GM12878 (cell line): Measurements from ENCODE around the gene GPR31. TPM values are rescaled to one million over a fixed set of nuclear protein-coding genes. Genes with fewer than 3 reads are reported as not detected.
A peak's percentile ranks its signal among the peaks of the same experiment; 100 is the strongest.
"Not testable (repeated sequence)": the region's sequence is repeated elsewhere in the genome, so short reads cannot be mapped to it uniquely, and the experiment has no call there.

ENCODE experiments used
- ATAC-seq: fragments of 200-7000 bp; cut with Tn5 transposase; 3 replicates; pipeline ENCODE4 v1.9.1; 2020; ENCODE audit warnings: mild to moderate bottlenecking, moderate library complexity
- BruUV-seq: library from RNA; stranded (reverse); fragments of 400-500 nt; replicated peaks from 2 replicates; lab custom pipeline; 2021; lab: Mats Ljungman, UMichigan
- CTCF ChIA-PET: fragments of 300-600 bp; sonication (Branson Sonifier 250); formaldehyde crosslinking; extraction: SDS; loops from one replicate; lab custom pipeline; 2021; ENCODE audit warnings: inconsistent platforms; lab: Yijun Ruan, JAX
- POLR2A ChIA-PET: fragments of 350-600 bp; formaldehyde crosslinking; extraction: SDS; loops from one replicate; lab custom pipeline; 2021; ENCODE audit warnings: inconsistent platforms; lab: Charles Lee
- RAD21 ChIA-PET: fragments of 300-600 bp; sonication (Branson Sonifier 250); formaldehyde crosslinking; loops from one replicate; lab custom pipeline; 2023; ENCODE audit warnings: antibody characterized with exemption; ENCODE audit not compliant: unreplicated experiment; lab: Charles Lee
- SMC1A ChIA-PET: fragments of 300-600 bp; sonication (Branson Sonifier 250); formaldehyde crosslinking; loops from one replicate; lab custom pipeline; 2023; ENCODE audit not compliant: unreplicated experiment, uncharacterized antibody; lab: Charles Lee
- DNase-seq: peaks from one replicate; pipeline ENCODE4 v3.0.0-alpha.2; 2011; ENCODE audit warnings: low read depth, low spot score
- FAIRE-seq: peaks from 3 replicates; lab custom pipeline; 2011; peaks lifted over from hg19 to GRCh38; lab: Jason Lieb, UNC
- H2AFZ ChIP-seq: 2 replicates; pipeline ENCODE4 v1.6.0; 2011; ENCODE audit warnings: low read depth, low read length, control low read depth; ENCODE audit not compliant: control insufficient read depth
- H3K27ac ChIP-seq: 2 replicates; pipeline ENCODE4 v1.5.1; 2011; ENCODE audit warnings: control low read depth; ENCODE audit not compliant: control insufficient read depth, insufficient read depth
- H3K27me3 ChIP-seq, 2 experiments: replicated peaks in 1 of 2; 2 replicates each; pipeline versions ENCODE4 v1.6.0 to v1.6.1; 2011; ENCODE audit warnings: low read length in 1 of 2; ENCODE audit not compliant: control insufficient read depth in 2 of 2, insufficient read depth in 2 of 2
- H3K36me3 ChIP-seq, 2 experiments: 2 replicates each; pipeline ENCODE4 v1.5.1; 2011; ENCODE audit warnings: low read length in 1 of 2; ENCODE audit not compliant: control insufficient read depth in 2 of 2, insufficient read depth in 2 of 2
- H3K4me1 ChIP-seq: 2 replicates; pipeline ENCODE4 v1.6.1; 2011; ENCODE audit warnings: mild to moderate bottlenecking, low read length, moderate library complexity, mixed read lengths; ENCODE audit not compliant: control insufficient read depth, insufficient read depth
- H3K4me2 ChIP-seq: 2 replicates; pipeline ENCODE4 v1.6.0; 2011; ENCODE audit warnings: control low read depth; ENCODE audit not compliant: control insufficient read depth, insufficient read depth
- H3K4me3 ChIP-seq: fragments of 200-600 bp; sonication (generic); 2 replicates; pipeline ENCODE4 v1.5.1; 2016
- H3K79me2 ChIP-seq: 2 replicates; pipeline ENCODE4 v1.6.0; 2011; ENCODE audit warnings: low read length; ENCODE audit not compliant: control insufficient read depth, insufficient read depth
- H3K9ac ChIP-seq: 2 replicates; pipeline ENCODE4 v1.8.0; 2011; ENCODE audit warnings: low read length, control low read depth, mixed read lengths; ENCODE audit not compliant: control insufficient read depth, insufficient read depth
- H3K9me3 ChIP-seq: replicated peaks from 3 replicates; pipeline ENCODE4 v1.5.1; 2011; ENCODE audit warnings: mild to moderate bottlenecking, low read length; ENCODE audit not compliant: control insufficient read depth, insufficient read depth
- H4K20me1 ChIP-seq: 2 replicates; pipeline ENCODE4 v1.6.0; 2011; ENCODE audit not compliant: control insufficient read depth, insufficient read depth
- NR2C1 ChIP-seq: fragments of 450-650 bp; IDR thresholded peaks from 2 replicates; pipeline ENCODE4 v1.6.1; 2017; ENCODE audit warnings: antibody characterized with exemption, mild to moderate bottlenecking, moderate library complexity
- POU2F2 ChIP-seq: IDR thresholded peaks from 3 replicates; pipeline ENCODE4 v1.6.1; 2011; ENCODE audit warnings: low read depth, mild to moderate bottlenecking, low read length, borderline replicate concordance
- WGBS: methylation state at CpG from one replicate; pipeline ENCODE4 v1.1.6; 2016; ENCODE audit warnings: low lambda C conversion rate; ENCODE audit not compliant: insufficient replicate concordance, insufficient coverage; ENCODE audit errors: missing lambda C conversion rate; 5-methylcytosine and 5-hydroxymethylcytosine counted together
- in situ Hi-C: fragments of 300-500 bp; cut with MboI; formaldehyde crosslinking; loops from 9 replicates; pipeline ENCODE4 v1.14.3; 2018; ENCODE audit warnings: mixed read lengths
- intact Hi-C: fragments of 100-400 bp; cut with micrococcal nuclease; formaldehyde crosslinking; loops from one replicate; pipeline ENCODE4 v1.14.2; 2022; ENCODE audit not compliant: unreplicated experiment
- polyA plus RNA-seq, 11 experiments: library from polyadenylated mRNA; depleted of rRNA in 4 of 11; unstranded in 6 of 11; stranded (reverse) in 5 of 11; fragments of >200 nt; fragmentation: Nextera tagmentation in 4 of 11; fragmentation: Illumina TruSeq in 1 of 11; extraction: Ambion mirVana in 4 of 11; extraction: Trizol in 1 of 11; gene quantifications; 1 replicate in 1 of 11; 2 replicates in 10 of 11; pipeline versions ENCODE4 v1.2.1 to v1.2.3, GENCODE V29; 2011 to 2016; ENCODE audit warnings: inconsistent platforms in 2 of 11, missing spikeins in 2 of 11, low read depth in 1 of 11
- total RNA-seq, 4 experiments: library from RNA; depleted of rRNA in 3 of 4; stranded (reverse); fragments of >200 nt in 3 of 4; fragmentation: Illumina TruSeq in 1 of 4; extraction: Trizol in 1 of 4; gene quantifications; 2 replicates each; pipeline versions ENCODE4 v1.2.1 to v1.2.3, GENCODE V29; 2013 to 2021

The GPR31 gene
- total and polyA plus RNA-seq, 10 of the 15 experiments (the other 5 are each of a cell fraction or from before 2014, with no cell fraction given) = not detected

DNA sequence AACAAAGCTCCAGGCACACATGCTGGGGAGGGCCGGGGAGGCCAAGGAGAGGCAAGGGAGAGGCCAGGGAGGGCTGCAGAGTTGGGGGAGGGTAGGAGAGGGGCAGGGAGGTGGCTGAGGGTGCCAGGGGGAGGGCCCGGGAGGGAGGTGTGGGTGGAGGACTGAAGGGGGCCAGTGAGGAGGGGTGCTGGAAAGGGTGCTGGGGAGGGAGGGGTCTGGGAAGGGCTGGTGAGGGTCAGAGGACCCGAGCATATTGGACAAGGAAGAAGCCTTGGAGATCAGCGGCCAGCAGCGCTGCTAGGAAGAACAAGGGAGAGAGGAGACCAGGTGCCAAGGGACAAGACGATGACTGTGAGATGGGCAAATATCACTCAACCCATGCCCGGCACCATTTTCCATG is 49.7 kb upstream of the GPR31 start:
- in situ Hi-C loops (loop anchor here (25.0 kb wide), 1 partner anchor 155 kb away; no protein-coding TSS in a partner anchor), intact Hi-C loops (no loop called here)
- Histone ChIP-seq H3K27ac (no peak overlapping the region), H3K4me2 (no peak overlapping the region), H3K9ac (no peak overlapping the region), H3K27me3 (peaks cover 0 to 3% of the 10 kb centered on the region in 2 experiments; a peak in 2 of 4 replicates), H3K36me3 (no peaks in the 10 kb centered on the region), H3K9me3 (no peaks in the 10 kb centered on the region), H3K4me1 (peaks cover 5% of the 10 kb centered on the region; the same call in 1 of the 2 replicates), H4K20me1 (no peaks in the 10 kb centered on the region), H3K79me2 (no peaks in the 10 kb centered on the region), H3K4me3 (no peak overlapping the region), H2AFZ (no peak overlapping the region)
- ChIA-PET CTCF (no interaction called here), POLR2A (no interaction called here), SMC1A (no interaction called here), RAD21 (no interaction called here)
- no peak for TF ChIP-seq POU2F2
- no peak for TF ChIP-seq NR2C1
- FAIRE-seq = no peak
- WGBS = 35% methylated on average over 2 of the region's 7 CpGs
- no peak for ATAC-seq
- no peak for DNase-seq
- no TSS peak for BruUV-seq

GRCh38 chr6:167205316-167205715 is 47.5 kb upstream of the GPR31 start:
- intact Hi-C loops = not testable (repeated sequence)

DNA sequence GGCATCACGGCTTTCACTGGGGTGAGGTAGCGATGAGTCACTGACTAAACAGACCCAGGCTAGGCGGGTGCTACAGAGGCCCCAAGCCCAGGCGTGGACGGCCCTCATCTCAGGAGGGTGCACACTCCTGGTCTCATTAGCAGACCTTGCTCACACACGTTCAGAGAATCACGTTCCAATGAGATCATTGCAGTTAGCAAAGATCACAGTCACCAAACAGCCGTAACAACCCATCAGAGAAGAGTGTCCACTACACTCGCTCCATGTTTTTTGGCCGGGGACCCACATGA is 46.2 kb upstream of the GPR31 start:
- H2AFZ ChIP-seq, POLR2A ChIA-PET, H3K79me2 ChIP-seq, CTCF ChIA-PET, DNase-seq, ATAC-seq, H3K9me3 ChIP-seq, H4K20me1 ChIP-seq, H3K4me2 ChIP-seq, H3K4me3 ChIP-seq, H3K9ac ChIP-seq, BruUV-seq, H3K27me3 ChIP-seq, H3K36me3 ChIP-seq, SMC1A ChIA-PET, H3K27ac ChIP-seq, intact Hi-C loops, H3K4me1 ChIP-seq, RAD21 ChIA-PET: not testable (repeated sequence)
- WGBS = 22% methylated on average over 10 of the region's 10 CpGs
- peak; percentile 49 for FAIRE-seq
- in situ Hi-C loops = loop anchor here (25.0 kb wide), 1 partner anchor 158 kb away; no protein-coding TSS in a partner anchor

More at GRCh38 chr6:167205316-167205715, 47.5 kb upstream of the GPR31 start:
- in situ Hi-C loops = loop anchor here (25.0 kb wide), 1 partner anchor 157 kb away; no protein-coding TSS in a partner anchor
- BruUV-seq, H4K20me1 ChIP-seq, POLR2A ChIA-PET, H3K9ac ChIP-seq, H3K79me2 ChIP-seq, H3K36me3 ChIP-seq, H3K4me3 ChIP-seq, DNase-seq, FAIRE-seq, H3K9me3 ChIP-seq, H3K27ac ChIP-seq, H3K27me3 ChIP-seq, H2AFZ ChIP-seq, RAD21 ChIA-PET, CTCF ChIA-PET, H3K4me1 ChIP-seq, H3K4me2 ChIP-seq, ATAC-seq, SMC1A ChIA-PET: not testable (repeated sequence)
- 33% methylated on average over 10 of the region's 11 CpGs for WGBS
